OCI-LY7 (cell line): ENCODE data around the gene CYBB.

Source experiments
- CTCF ChIP-seq: fragments of 200-600 bp; sonication (generic); conservative IDR thresholded peaks from 2 replicates; pipeline ENCODE4 v1.5.1; 2014; ENCODE audit warnings: mild to moderate bottlenecking, antibody characterized with exemption, low read length, moderate library complexity, mixed read lengths
- EZH2phosphoT487 ChIP-seq: fragments of 200-600 bp; sonication (generic); IDR thresholded peaks from 2 replicates; pipeline ENCODE4 v1.6.1; 2018; ENCODE audit warnings: low read depth, borderline replicate concordance, mild to moderate bottlenecking, mixed run types, antibody characterized with exemption, low read length, moderate library complexity, mixed read lengths

- no peak for TF ChIP-seq CTCF
- TF ChIP-seq EZH2phosphoT487, result no peak
Measured at GRCh38 chrX:37745835-37746217, 34.0 kb upstream of the CYBB start.
